Measurements from ENCODE around the gene RGS9BP. TPM values are rescaled to one million over a fixed set of nuclear protein-coding genes. Genes with fewer than 3 reads are reported as not detected.
"Not testable (repeated sequence)": the region's sequence is repeated elsewhere in the genome, so short reads cannot be mapped to it uniquely, and the experiment has no call there.

The RGS9BP gene
- total RNA-seq, 3 donors from 2014 or later, result 0.32 to 0.44 (median 0.33) TPM

GRCh38 chr19:32652894-32653598, 22.6 kb upstream of the RGS9BP start:
- peak overlapping the region; percentile 8 to 52 for H3K27ac ChIP-seq
- no peaks in the 10 kb centered on the region for H3K36me3 ChIP-seq

DNA sequence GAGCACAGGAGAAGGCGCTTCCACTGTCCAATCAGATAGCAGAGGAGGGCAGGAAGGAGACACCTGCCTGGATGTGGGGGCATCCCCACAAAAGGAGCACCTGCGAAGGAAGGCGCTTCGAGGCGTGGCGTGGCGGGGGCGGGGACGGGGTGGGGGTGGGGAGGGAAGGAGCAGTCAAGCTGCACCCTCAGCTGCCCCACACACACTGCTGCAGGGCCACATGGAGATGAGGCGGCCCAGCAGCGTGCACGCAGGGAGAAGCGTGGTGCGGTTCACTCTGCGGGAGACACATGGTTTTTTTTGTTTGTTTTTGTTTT, 22.1 kb upstream of the RGS9BP start:
- DNase-seq (ENCODE audit: low spot score in 2 of 2), result no peak
- Histone ChIP-seq H3K9me3 (no peaks in the 10 kb centered on the region), H3K4me1 (peaks cover 0 to 10% of the 10 kb centered on the region in 2 donors), H3K27me3 (no peaks in the 10 kb centered on the region), H3K4me3 (no peak overlapping the region), H3K27ac (peak overlapping the region in 1 of 2 donors; percentile 52), H3K36me3 (no peaks in the 10 kb centered on the region)
- TF ChIP-seq POLR2AphosphoS5 (IDR thresholded peaks at IDR 0.05), result no peak
- no peak for TF ChIP-seq POLR2A (IDR thresholded peaks at IDR 0.05)
- no peak for TF ChIP-seq CTCF (IDR thresholded peaks at IDR 0.05)
- intact Hi-C loops (cut with DNase I; ENCODE audit: low total_unique reads), result no loop called here

More at GRCh38 chr19:32652894-32653598, 22.6 kb upstream of the RGS9BP start:
- TF ChIP-seq CTCF (IDR thresholded peaks at IDR 0.05) (no peak), POLR2AphosphoS5 (IDR thresholded peaks at IDR 0.05) (no peak), POLR2A (IDR thresholded peaks at IDR 0.05) (no peak)
- Histone ChIP-seq H3K9me3 (no peaks in the 10 kb centered on the region), H3K4me3 (no peak overlapping the region), H3K4me1 (peaks cover 0 to 10% of the 10 kb centered on the region in 2 donors), H3K27me3 (no peaks in the 10 kb centered on the region)
- intact Hi-C loops (cut with DNase I; ENCODE audit: low total_unique reads), result no loop called here
- peak; percentile 59 to 70 for DNase-seq (ENCODE audit: low spot score in 2 of 2)

DNA sequence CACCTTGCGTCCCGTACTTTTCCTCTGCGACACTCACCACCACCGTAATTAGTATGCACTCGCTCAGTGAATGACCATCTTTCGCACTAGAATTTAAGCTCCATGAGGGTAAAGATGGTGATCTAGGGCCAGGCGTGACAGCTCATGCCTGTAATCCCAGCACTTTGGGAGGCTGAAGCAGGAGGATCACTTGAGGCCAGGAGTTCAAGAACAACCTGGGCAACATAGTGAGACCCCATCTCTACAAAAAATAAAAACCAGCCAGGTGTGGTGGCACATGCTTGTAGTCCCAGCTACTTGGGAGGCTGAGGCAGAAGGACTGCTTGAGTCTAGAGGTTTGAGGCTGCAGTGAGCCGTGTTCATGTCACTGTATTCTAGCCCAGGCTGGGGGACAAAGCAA, 19.3 kb upstream of the RGS9BP start:
- H3K36me3 ChIP-seq; H3K4me3 ChIP-seq; DNase-seq (ENCODE audit: low spot score in 2 of 2); H3K27ac ChIP-seq; intact Hi-C loops (cut with DNase I; ENCODE audit: low total_unique reads); H3K4me1 ChIP-seq; H3K9me3 ChIP-seq; H3K27me3 ChIP-seq: not testable (repeated sequence)

DNA sequence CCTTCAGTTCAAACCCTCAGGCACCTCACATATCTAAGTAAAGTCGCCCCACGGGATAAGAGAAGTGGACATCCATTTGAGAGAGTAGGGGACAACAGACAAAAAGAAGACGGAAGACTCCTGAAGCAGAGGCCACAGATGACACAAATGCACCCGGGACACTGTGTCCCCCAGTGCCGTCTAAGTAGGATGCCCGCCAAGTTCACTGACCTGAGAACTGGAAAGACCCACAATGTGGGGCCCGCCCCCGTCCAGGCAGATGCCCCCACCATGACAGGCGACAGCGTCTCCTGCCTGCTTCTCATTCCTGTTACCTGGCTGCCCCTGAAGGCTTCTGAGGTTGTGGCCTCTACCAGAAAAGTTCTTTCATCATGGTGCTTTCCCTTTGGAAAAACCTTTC, 17.6 kb upstream of the RGS9BP start:
- Histone ChIP-seq H3K36me3 (no peaks in the 10 kb centered on the region), H3K4me1 (peaks cover 0 to 6% of the 10 kb centered on the region in 2 donors), H3K27me3 (no peaks in the 10 kb centered on the region), H3K4me3 (no peak overlapping the region), H3K9me3 (no peaks in the 10 kb centered on the region), H3K27ac (no peak overlapping the region)
- intact Hi-C loops (cut with DNase I; ENCODE audit: low total_unique reads), result no loop called here
- no peak for DNase-seq (ENCODE audit: low spot score in 2 of 2)
- TF ChIP-seq POLR2A (IDR thresholded peaks at IDR 0.05) (no peak), POLR2AphosphoS5 (IDR thresholded peaks at IDR 0.05) (no peak), CTCF (IDR thresholded peaks at IDR 0.05) (no peak)

GRCh38 chr19:32658527-32658926, 17.1 kb upstream of the RGS9BP start:
- intact Hi-C loops (cut with DNase I; ENCODE audit: low total_unique reads), result no loop called here
- H3K9me3 ChIP-seq, result no peaks in the 10 kb centered on the region
- no peaks in the 10 kb centered on the region for H3K27me3 ChIP-seq
- no peaks in the 10 kb centered on the region for H3K36me3 ChIP-seq
- TF ChIP-seq POLR2A (IDR thresholded peaks at IDR 0.05) (no peak), POLR2AphosphoS5 (IDR thresholded peaks at IDR 0.05) (no peak), CTCF (IDR thresholded peaks at IDR 0.05) (no peak)
- H3K4me1 ChIP-seq, result peaks cover 0 to 2% of the 10 kb centered on the region in 2 donors
- DNase-seq (ENCODE audit: low spot score in 2 of 2), result no peak
- no peak overlapping the region for H3K4me3 ChIP-seq
- no peak overlapping the region for H3K27ac ChIP-seq
